GM10266 (cell line): ENCODE data around the gene MPL.

ENCODE experiments used
- DNase-seq: peaks from one replicate; pipeline ENCODE4 v3.0.0; 2012; ENCODE audit errors: extremely low spot score
- CTCF ChIP-seq: IDR thresholded peaks from 2 replicates; pipeline ENCODE4 v1.5.1; 2012; ENCODE audit warnings: mild to moderate bottlenecking, low read depth; ENCODE audit not compliant: control insufficient read depth, insufficient read depth; ENCODE audit errors: missing control alignments

MPL gene

GRCh38 chr1:43377831-43378230 is 40.2 kb downstream of the MPL start:
- no peak for DNase-seq
- no peak for TF ChIP-seq CTCF

- TF ChIP-seq CTCF, result no peak
- no peak for DNase-seq
These were observed 41.9 kb downstream of the MPL start for GRCh38 chr1:43379476-43379875.

GRCh38 chr1:43381612-43382011 is 44.0 kb downstream of the MPL start:
- no peak for TF ChIP-seq CTCF
- no peak for DNase-seq

- DNase-seq, result no peak
- TF ChIP-seq CTCF, result no peak
These were observed 44.6 kb downstream of the MPL start for GRCh38 chr1:43382027-43382779.

- no peak for TF ChIP-seq CTCF
- DNase-seq, result no peak
These were observed 45.8 kb downstream of the MPL start for GRCh38 chr1:43383449-43383848.

GRCh38 chr1:43386676-43387075 is 49.1 kb downstream of the MPL start:
- no peak for DNase-seq
- no peak for TF ChIP-seq CTCF

- DNase-seq, result no peak
- TF ChIP-seq CTCF, result no peak
These were observed 50.5 kb downstream of the MPL start for GRCh38 chr1:43387976-43388599.
